Stimulated activated CD8-positive, alpha-beta memory T cell treated with anti-CD3 and anti-CD28 coated beads, Interleukin-15, amount 100 ng/mL, for 1 hour (primary cell): ENCODE results near the gene DNAAF5.

Source experiments
- DNase-seq: peaks from one replicate; pipeline ENCODE4 v3.0.0-alpha.2; 2020; ENCODE audit warnings: low read depth

Gene DNAAF5

GRCh38 chr7:834277-834676, 107.8 kb downstream of the DNAAF5 start:
- DNase-seq: no peak

DNA sequence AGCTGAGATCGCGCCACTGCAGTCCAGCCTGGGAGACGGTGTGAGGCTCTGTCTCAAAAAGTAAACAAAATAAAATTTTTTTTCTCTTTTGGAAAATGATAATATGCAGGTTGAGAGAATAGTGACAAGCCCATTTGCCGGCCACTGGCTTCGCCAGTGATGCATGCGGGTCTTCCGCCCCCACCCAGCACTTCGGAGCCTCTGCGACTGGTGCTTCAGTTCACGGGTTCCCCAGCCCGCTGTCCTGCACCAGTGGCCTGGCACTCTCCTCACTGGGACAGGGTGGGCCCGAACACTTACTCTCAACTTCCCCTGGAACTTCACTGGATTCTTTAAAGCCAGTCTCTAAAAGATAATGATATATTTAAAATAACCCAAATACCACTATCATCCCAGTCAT, 108.5 kb downstream of the DNAAF5 start:
- no peak for DNase-seq

DNA sequence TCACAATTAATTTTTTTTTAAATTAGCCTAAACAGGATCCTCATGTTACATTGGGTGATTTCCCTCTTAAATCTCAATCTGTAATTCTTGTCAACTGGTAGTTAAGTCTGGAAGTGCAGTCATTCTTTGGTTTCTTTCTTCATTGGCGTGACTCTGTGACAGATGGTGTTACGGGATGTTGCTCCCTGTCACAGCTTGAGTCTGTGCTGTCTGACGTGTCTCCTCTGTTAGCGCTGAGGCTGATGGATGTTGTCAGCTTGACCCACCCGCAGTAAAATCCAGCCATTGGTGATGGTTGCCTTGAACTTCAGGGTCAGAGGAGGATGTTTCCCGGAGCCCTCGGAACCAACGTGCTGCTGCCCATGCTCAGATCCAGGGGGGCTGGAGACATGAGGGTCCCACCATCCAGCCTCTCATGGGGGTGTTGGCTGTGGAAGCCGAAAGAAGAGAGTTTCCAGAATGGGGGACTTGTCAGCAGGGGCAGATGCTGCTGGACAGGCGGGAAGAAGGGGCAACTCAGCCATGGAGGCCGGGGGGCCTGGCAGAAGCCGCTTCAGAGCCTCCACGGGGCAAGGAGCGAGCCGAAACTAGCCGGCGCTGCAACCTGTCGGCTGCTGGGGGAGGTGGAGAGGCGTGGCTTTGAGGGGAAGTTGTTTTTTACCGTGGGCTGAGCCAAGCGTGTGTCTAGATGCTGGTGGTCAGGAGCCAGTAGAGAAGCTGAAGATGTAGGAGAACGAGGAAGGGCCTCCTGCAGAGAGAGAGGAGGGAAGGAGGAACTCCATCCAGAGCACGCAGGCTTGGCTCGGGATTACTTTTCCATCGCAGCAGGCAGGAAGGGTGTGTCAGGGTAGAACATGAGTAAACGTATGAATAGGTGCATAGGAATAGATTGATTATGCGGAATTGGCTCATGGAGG, 109.2 kb downstream of the DNAAF5 start:
- no peak for DNase-seq
